Fibroblast of lung (primary cell): ENCODE measurements around the gene AVPR1A. TPM values are rescaled to one million over a fixed set of nuclear protein-coding genes. Genes with fewer than 3 reads are reported as not detected.

Experiments used
- DNase-seq, 2 donors: peaks; one replicate each; pipeline versions ENCODE4 v3.0.0 to v3.0.0-alpha.2; 2010; ENCODE audit warnings: low read depth in 2 of 2
- H2AFZ ChIP-seq: 2 replicates; pipeline ENCODE4 v1.5.1; 2012; ENCODE audit warnings: low read length, control low read depth, inconsistent platforms
- H3K27ac ChIP-seq: 2 replicates; pipeline ENCODE4 v1.5.1; 2011; ENCODE audit warnings: low read length, control low read depth; ENCODE audit not compliant: insufficient read depth
- H3K27me3 ChIP-seq: 2 replicates; pipeline ENCODE4 v1.5.1; 2011; ENCODE audit warnings: mild to moderate bottlenecking, low read length; ENCODE audit not compliant: control insufficient read depth, insufficient read depth
- H3K36me3 ChIP-seq: 2 replicates; pipeline ENCODE4 v1.5.1; 2011; ENCODE audit warnings: low read length; ENCODE audit not compliant: control insufficient read depth, insufficient read depth
- H3K4me1 ChIP-seq: 2 replicates; pipeline ENCODE4 v1.5.1; 2011; ENCODE audit warnings: low read length; ENCODE audit not compliant: control insufficient read depth, insufficient read depth; ENCODE audit errors: extremely low read depth
- H3K4me2 ChIP-seq: 2 replicates; pipeline ENCODE4 v1.5.1; 2011; ENCODE audit warnings: low read length, control low read depth; ENCODE audit not compliant: insufficient read depth; ENCODE audit errors: extremely low read depth
- H3K4me3 ChIP-seq, 4 experiments: fragments of 200-600 bp in 1 of 4; sonication (generic) in 1 of 4; replicated peaks in 1 of 4; 2 replicates each; pipeline ENCODE4 v1.5.1; 2011 to 2016; ENCODE audit warnings: low read length in 4 of 4, low read depth in 3 of 4, mild to moderate bottlenecking in 3 of 4, control low read depth in 2 of 4, inconsistent platforms in 1 of 4, mixed read lengths in 1 of 4; ENCODE audit not compliant: insufficient read depth in 1 of 4; ENCODE audit errors: control extremely low read depth in 1 of 4
- H3K79me2 ChIP-seq: 2 replicates; pipeline ENCODE4 v1.5.1; 2012; ENCODE audit warnings: mild to moderate bottlenecking, low read length, inconsistent platforms; ENCODE audit not compliant: control insufficient read depth, insufficient read depth
- H3K9ac ChIP-seq: 2 replicates; pipeline ENCODE4 v1.5.1; 2011; ENCODE audit warnings: mild to moderate bottlenecking, low read length, control low read depth; ENCODE audit not compliant: insufficient read depth
- H3K9me3 ChIP-seq: 2 replicates; pipeline ENCODE4 v1.5.1; 2012; ENCODE audit warnings: low read depth, low read length; ENCODE audit not compliant: control insufficient read depth, insufficient read depth
- H4K20me1 ChIP-seq: 2 replicates; pipeline ENCODE4 v1.5.1; 2011; ENCODE audit warnings: low read length; ENCODE audit not compliant: control insufficient read depth, insufficient read depth; ENCODE audit errors: extremely low read depth
- CTCF ChIP-seq, 2 donors: IDR thresholded peaks in 1 of 2; conservative IDR thresholded peaks in 1 of 2; 1 replicate in 1 of 2; 2 replicates in 1 of 2; pipeline ENCODE4 v1.5.1; 2011 to 2012; ENCODE audit warnings: low read length in 2 of 2, control low read depth in 1 of 2, inconsistent platforms in 1 of 2, low read depth in 1 of 2, mild to moderate bottlenecking in 1 of 2
- EZH2 ChIP-seq: IDR thresholded peaks from 2 replicates; pipeline ENCODE4 v1.5.1; 2012; ENCODE audit warnings: low read length, control low read depth, mild to moderate bottlenecking; ENCODE audit errors: missing control alignments
- polyA plus RNA-seq, 2 donors: library from polyadenylated mRNA; depleted of rRNA in 1 of 2; stranded (reverse) in 1 of 2; unstranded in 1 of 2; fragments of >200 nt; gene quantifications; 2 replicates each; pipeline ENCODE4 v1.2.1, GENCODE V29; 2011 to 2012; ENCODE audit warnings: missing spikeins in 1 of 2
- total RNA-seq: library from RNA; depleted of rRNA; stranded (reverse); fragments of >200 nt; gene quantifications from 2 replicates; pipeline ENCODE4 v1.2.1, GENCODE V29; 2014

The AVPR1A gene
- total and polyA plus RNA-seq, 2 donors (not counting 1 experiment from before 2014, with no cell fraction given): not detected

GRCh38 chr12:63129927-63130326 is 21.1 kb downstream of the AVPR1A start:
- Histone ChIP-seq H3K4me3 (no peak overlapping the region), H3K36me3 (no peaks in the 10 kb centered on the region), H3K9me3 (no peaks in the 10 kb centered on the region), H3K4me1 (no peaks in the 10 kb centered on the region), H3K9ac (no peak overlapping the region), H4K20me1 (no peaks in the 10 kb centered on the region), H2AFZ (no peak overlapping the region), H3K27me3 (no peaks in the 10 kb centered on the region), H3K79me2 (no peaks in the 10 kb centered on the region), H3K27ac (no peak overlapping the region), H3K4me2 (no peak overlapping the region)
- DNase-seq: no peak
- TF ChIP-seq CTCF (conservative IDR thresholded peaks at IDR 0.05 in 1 of 2, IDR thresholded peaks at IDR 0.05 in 1 of 2; ENCODE audit: low read depth in 1 of 2, low read length in 2 of 2): no peak
- TF ChIP-seq EZH2: no peak

- H3K4me2 ChIP-seq: no peak overlapping the region
- H3K27ac ChIP-seq: no peak overlapping the region
- H2AFZ ChIP-seq: no peak overlapping the region
- no peak for DNase-seq
- H3K9ac ChIP-seq: no peak overlapping the region
- no peaks in the 10 kb centered on the region for H3K36me3 ChIP-seq
- no peak overlapping the region for H3K4me3 ChIP-seq
- H4K20me1 ChIP-seq: no peaks in the 10 kb centered on the region
- no peaks in the 10 kb centered on the region for H3K79me2 ChIP-seq
- H3K27me3 ChIP-seq: no peaks in the 10 kb centered on the region
- no peaks in the 10 kb centered on the region for H3K4me1 ChIP-seq
- TF ChIP-seq EZH2 (no peak), CTCF (conservative IDR thresholded peaks at IDR 0.05 in 1 of 2, IDR thresholded peaks at IDR 0.05 in 1 of 2; ENCODE audit: low read depth in 1 of 2, low read length in 2 of 2) (no peak)
- no peaks in the 10 kb centered on the region for H3K9me3 ChIP-seq
Observed at GRCh38 chr12:63124778-63125177, 26.2 kb downstream of the AVPR1A start.

- H3K9ac ChIP-seq: no peak overlapping the region
- no peaks in the 10 kb centered on the region for H4K20me1 ChIP-seq
- H3K9me3 ChIP-seq: no peaks in the 10 kb centered on the region
- no peak overlapping the region for H3K27ac ChIP-seq
- TF ChIP-seq CTCF (conservative IDR thresholded peaks at IDR 0.05 in 1 of 2, IDR thresholded peaks at IDR 0.05 in 1 of 2; ENCODE audit: low read depth in 1 of 2, low read length in 2 of 2): peak; percentile 70 to 77
- TF ChIP-seq EZH2: no peak
- no peaks in the 10 kb centered on the region for H3K79me2 ChIP-seq
- H3K4me2 ChIP-seq: no peak overlapping the region
- H3K4me3 ChIP-seq: no peak overlapping the region
- no peaks in the 10 kb centered on the region for H3K36me3 ChIP-seq
- no peaks in the 10 kb centered on the region for H3K4me1 ChIP-seq
- no peaks in the 10 kb centered on the region for H3K27me3 ChIP-seq
- no peak overlapping the region for H2AFZ ChIP-seq
- DNase-seq: peak; percentile 7 to 31
Observed at GRCh38 chr12:63103494-63104131, 47.4 kb downstream of the AVPR1A start.
